M059J (cell line): ENCODE results near the gene TRERF1. TPM values are rescaled to one million over a fixed set of nuclear protein-coding genes. Genes with fewer than 3 reads are reported as not detected.

Experiments
- DNase-seq: peaks from one replicate; pipeline ENCODE4 v3.0.0-alpha.2; 2012; ENCODE audit warnings: low read depth
- total RNA-seq: library from RNA; depleted of rRNA; stranded (reverse); fragments of >200 nt; shearing (Covaris generic); gene quantifications from 2 replicates; pipeline ENCODE4 v1.2.3, GENCODE V29; 2014

The TRERF1 gene
- total RNA-seq, 1 experiment from 2014 or later: 8.5 TPM

GRCh38 chr6:42367353-42368011 lies 84.2 kb downstream of the TRERF1 start:
- DNase-seq: no peak

- DNase-seq: no peak
Observed at GRCh38 chr6:42366999-42367352, 84.8 kb downstream of the TRERF1 start.

DNA sequence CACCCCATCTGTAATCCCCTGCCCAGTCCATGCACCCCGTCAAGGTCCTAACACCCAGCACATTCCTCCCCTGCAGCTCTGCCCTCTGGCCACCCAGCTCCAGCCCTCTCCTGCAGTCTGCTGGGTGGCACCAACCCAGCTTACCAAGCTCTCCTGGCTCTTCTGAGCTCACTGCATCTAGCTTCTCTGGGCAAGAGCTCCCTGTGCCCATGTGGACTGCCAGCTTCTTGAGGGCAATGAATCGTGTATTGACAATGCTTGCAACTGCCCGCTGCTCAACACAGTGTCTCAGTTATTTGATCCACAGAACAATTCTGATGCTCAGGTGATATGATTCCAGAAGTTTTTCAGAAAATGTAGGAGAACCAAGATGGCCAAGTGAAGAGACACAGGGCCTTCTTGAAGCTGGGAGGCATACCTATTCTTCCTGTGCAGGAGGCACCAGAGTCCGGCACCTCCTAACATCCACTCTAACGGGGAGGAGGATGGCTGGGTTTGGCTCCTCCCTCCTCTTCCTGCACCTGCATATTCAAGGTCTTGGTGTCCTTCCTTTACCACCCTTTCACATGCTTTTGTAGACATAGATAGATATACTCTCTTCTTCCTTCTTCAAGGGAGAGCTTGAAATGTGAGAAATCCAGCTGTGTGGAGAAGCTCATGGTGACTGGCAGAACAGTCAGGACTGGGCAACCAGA lies 85.6 kb downstream of the TRERF1 start:
- DNase-seq: no peak

DNA sequence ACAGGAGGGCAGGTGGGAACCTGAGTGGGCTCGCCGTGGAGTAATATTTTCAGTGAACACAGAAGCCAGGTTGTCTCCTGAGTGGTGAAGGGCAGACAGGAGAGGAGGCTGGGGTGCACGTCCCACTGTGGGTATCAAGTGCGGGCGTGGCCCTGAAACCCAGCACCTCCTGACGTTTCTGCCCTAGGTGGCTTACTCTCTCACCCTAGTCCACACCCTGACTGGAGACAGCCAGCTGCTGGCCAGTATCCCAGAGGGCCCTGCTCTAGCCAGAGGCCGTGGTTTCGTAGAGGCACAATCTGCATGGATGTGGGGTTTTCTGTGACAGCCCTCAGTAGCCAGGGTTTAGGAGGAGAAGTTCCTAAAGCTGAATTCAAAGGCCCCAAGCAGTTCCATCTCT lies 86.7 kb downstream of the TRERF1 start:
- no peak for DNase-seq

GRCh38 chr6:42363926-42364849 lies 87.5 kb downstream of the TRERF1 start:
- no peak for DNase-seq

- no peak for DNase-seq
Observed at GRCh38 chr6:42361036-42361435, 90.7 kb downstream of the TRERF1 start.

GRCh38 chr6:42359021-42359420 lies 92.7 kb downstream of the TRERF1 start:
- DNase-seq: peak; percentile 74

DNA sequence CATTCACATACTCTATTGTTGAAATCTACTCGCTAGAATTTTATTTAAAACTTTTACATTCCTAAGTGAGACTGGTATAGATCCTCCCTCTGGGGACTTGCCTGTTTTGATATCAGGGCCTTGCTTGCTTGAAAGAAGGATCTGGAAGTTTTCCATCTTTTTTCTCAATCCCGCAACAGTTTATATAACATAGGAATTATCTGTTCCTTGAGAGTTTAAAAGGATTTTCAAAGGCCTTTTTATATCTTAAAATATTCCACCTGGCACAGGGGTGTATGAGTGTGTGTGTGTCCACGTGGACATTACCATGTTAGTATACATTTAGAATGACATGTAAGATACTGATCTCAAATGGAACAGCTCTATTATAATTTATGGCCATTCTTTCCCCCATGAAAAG lies 96.3 kb downstream of the TRERF1 start:
- no peak for DNase-seq

DNA sequence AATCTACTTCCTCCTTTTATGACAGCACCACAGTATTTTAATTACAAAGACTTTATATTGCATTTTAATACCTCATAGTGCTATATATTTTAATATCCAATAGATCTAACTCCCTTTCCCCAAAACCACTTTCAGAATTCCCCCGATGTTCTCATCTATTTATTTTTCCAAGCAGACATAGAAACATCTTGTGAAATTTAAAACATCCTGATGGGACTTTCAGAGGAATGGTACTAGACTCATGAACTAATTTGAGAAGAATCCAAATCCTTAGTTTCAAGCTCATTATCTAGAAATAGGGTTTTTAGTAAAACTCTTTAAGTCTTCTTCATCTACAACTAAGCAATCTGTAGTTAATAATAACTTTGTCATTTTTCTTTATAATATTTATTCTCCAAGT lies 97.0 kb downstream of the TRERF1 start:
- DNase-seq: no peak

DNA sequence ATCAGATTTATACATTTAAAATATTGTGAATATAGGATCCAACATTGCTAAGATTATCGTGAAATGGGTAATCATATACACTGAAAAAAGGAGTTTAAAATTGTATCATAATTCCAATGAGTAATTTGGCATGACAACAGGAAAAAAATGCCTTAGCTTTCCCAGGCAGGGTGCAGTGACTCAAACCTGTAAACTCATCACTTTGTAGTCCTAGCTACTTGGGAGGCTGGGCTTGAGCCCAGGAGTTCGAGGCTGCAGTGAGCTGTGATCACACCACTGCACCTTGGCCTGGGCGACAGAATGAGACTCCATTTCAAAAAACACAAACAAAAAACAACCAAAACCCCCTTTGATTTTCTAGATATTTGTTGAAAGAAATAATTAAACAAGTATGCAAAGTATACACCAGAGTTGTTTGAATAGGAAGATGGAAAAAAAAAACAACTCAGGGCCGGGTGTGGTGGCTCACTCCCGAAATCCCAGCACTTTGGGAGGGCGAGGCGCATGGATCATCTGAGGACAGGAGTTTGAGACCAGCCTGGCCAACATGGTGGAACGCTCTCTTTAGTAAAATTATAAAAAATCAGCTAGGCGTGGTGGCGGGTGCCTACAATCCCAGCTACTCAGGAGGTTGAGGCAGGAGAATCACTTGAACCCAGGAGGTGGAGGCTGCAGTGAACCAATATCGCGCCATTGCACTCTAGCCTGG lies 98.7 kb downstream of the TRERF1 start:
- peak; percentile 84 for DNase-seq

DNA sequence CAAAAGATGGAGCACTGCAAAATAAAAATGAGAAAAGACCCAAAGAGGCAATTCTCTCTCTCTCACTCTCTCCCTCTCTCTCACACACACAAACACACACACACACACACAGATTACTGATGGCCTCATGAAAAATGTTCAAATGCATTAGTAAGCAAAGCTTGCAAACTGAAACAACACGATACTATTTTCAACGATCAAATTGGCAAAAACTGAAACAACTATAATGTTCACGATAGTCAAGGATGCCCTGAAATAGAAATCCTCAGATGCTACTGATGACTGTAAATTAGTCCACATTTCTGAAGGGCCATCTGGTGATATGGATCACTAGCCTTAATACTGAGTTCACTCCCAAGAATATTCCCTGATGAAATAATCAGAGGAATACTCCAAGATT lies 100.8 kb downstream of the TRERF1 start:
- no peak for DNase-seq

DNA sequence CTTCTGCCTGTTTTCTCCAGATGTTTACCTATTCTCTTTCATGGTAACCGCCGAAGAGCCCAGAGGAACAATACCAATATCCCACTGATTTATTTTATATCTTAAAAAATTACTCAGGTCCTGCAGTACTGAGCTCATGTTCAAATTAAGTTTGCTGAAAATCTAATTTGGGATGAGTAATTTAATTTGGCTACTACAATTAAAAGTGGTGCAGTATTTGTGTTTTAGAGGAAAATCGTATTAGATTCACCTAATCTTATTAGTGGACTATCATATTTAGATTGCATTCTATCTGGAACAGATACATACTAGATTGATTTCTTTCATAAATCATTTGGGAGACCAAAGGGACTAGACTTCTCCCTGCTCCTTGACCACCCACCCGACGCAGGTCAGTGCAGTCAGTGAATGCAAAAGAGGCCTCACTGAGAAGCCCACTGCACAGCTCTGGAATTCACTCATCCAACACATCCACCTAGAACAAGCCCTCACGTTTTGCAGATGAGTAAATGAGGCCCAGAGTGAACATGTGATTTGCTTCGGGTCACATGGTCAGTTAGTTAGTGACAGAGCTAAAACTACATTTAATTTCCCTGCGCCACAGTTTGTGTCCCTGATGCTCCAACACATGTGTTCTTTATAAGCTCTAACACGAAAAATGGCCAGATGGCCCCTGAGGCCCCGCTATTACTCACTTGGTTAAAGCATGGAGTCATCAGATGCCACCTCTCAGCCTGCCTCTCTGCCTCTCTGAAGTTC lies 101.8 kb downstream of the TRERF1 start:
- DNase-seq: no peak

DNA sequence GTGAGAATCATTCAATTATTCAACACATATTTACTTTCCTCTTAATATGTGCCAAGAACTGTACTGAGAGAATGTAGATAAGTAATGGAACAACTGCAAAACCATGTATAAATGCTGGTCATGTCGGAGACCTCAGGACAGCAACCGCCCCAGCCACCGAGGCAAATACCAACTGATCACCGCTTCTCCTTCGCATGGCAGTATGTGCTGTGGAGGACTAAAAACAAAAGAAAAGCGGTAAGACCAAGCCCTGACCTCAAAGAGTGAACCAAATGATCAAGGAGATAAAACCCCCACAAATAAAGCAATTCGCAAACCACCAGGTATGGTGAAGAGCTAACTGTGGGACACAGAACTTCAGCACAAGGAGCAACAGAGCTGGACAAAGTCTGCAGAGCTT lies 104.3 kb downstream of the TRERF1 start:
- DNase-seq: no peak

DNA sequence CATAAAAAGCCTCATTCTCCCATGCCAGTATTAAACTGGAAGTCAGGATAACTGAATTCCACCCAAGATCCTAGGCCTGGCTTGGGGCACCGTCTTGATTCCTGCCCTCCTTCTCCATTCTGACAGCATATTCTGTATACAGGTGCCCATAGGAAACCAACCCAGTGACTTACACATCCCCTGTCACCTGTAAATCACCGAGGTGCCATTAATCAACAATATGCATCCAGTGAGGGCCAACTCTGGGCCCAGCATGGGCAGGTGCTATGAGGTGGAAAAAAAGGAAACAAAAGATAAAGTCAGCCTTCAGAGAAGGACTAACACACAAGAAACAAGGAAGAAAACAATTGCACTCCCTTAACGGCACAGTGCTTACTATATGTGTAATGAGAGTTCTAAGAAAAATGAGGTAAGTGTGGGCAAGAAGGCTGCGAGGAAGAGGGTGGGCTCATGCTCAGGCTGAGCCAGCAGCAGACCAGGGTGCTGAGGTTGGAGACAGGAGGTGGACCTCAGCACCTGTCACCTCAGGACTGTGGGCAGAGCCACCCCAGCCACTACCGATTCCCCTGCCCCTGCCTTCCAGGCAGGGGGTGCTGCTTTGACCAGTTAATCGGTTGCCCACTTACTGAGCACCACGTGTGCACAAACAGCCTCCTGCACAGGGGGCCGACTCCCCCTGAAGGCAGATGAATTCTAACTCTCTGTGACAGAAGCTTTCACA lies 105.9 kb downstream of the TRERF1 start:
- DNase-seq: no peak

GRCh38 chr6:42344756-42345155 lies 107.0 kb downstream of the TRERF1 start:
- no peak for DNase-seq

DNA sequence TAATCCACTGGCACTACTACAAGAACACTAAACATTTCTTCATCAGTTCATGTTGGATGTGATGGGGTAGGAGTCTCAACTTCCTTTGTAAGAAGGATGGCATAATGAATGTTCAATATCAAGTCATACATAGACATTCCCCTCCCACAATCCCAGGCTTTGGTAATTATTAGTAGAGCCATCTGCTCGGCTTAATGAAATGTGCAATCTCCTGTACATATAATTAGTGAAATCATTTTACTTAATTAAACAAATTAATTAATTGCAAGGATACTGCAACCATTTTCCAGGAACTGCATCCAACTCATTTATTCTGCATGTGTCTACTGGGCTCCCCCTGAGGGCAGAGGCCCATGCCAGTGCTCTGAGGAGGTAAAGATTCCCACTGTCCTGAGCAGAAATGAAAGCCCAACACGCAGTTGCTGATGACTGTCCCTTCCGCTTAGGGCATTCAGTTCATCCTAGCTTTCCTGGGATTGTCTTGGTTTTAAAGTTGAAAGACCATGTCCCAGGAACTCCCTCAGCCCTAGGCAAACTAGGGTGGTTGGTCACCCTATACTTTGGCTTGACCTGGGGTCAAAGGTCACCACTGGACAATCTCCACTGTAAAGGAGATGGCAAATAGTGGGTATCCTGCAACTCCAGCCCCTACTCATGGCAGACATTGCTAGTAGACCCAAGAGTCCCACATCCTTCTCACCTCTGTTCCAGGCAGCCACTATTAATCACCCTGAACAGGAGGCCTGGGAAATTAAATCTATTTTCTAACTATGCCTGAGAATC lies 109.8 kb downstream of the TRERF1 start:
- peak; percentile 43 for DNase-seq

DNA sequence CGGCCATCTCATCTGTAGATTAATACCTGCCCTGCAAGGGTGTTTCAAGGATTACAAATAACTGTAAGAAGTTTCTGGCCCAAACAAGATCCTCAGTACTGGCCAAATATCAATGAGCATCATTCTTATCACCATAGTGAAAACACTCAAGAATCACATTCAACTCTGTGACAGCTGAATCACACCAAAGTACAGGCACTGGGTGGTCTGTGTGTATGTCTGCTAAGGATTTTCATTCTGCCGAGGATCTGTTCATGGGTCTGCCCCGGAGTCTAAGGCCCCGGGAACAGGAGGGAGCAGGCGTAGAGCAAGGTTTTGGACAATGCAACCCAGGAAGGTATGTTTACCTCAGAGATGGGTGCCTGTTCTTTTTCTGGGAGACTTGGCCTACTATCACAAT lies 110.5 kb downstream of the TRERF1 start:
- no peak for DNase-seq

- no peak for DNase-seq
Observed at GRCh38 chr6:42340511-42340910, 111.2 kb downstream of the TRERF1 start.

GRCh38 chr6:42339991-42340401 lies 111.7 kb downstream of the TRERF1 start:
- DNase-seq: peak; percentile 72

DNA sequence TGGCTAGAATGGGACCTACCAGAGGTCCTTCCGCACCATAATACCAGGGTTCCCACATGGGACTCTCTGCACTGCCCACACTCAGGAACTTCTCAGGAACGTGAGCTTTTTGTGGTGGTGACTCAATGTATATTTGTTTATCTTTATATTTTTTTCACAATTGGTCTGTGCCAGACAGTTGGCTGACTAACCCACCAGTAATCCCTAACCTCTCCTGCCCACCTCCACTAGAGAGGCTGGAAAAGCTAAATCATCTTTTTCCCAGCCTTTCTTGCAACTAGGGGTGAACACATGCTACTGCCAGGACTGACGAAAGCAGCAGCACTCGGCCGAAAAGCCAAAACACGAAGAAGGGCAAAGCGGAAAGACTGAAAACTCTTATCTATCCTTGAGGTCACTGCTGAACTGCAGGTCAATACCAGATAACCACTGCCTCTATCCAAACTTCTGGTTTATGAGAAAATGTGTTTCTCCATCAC lies 112.9 kb downstream of the TRERF1 start:
- DNase-seq: peak; percentile 100
